HG03095 (cell line): Measurements from ENCODE around the gene APIP.
"Not testable (repeated sequence)": the region's sequence is repeated elsewhere in the genome, so short reads cannot be mapped to it uniquely, and the experiment has no call there.

Source experiments
- ATAC-seq: cut with Tn5 transposase; IDR thresholded peaks from one replicate; pipeline ENCODE4 v1.9.1; 2021; ENCODE audit warnings: moderate library complexity; ENCODE audit not compliant: unreplicated experiment

APIP gene

DNA sequence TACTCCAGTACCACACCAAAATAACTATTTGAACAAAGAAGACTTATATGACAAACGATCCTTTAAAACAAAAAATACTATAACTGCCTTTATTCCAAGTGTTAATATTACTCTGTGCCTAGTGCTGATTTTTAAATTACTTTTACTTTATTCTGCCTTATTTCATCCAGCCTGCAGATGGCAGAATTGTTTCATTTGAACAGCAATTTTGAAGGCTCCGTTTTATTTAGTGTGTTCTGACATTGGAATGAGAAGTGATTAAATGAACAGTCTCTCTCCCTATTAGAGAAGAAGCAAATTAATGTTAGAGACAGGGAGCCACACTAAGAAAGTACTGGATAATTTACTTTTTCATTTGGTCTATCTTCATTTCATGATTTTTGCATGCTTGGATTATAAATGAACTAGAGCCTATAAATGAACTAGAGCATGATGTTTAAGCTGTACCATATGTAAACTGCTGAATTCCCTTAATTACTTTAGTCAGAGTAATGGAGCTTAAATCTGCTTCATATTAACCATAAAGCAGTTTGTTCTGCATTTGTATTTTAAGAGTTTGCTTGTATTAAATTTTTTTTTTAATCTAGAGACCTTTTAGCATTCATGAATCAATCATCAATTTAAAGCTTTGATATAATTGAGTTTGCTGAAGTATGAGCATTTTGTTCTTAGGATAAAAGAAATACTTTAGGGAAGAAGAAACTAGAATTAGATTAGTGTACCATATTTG lies 10.1 kb upstream of the APIP start:
- peak; percentile 54 for ATAC-seq

DNA sequence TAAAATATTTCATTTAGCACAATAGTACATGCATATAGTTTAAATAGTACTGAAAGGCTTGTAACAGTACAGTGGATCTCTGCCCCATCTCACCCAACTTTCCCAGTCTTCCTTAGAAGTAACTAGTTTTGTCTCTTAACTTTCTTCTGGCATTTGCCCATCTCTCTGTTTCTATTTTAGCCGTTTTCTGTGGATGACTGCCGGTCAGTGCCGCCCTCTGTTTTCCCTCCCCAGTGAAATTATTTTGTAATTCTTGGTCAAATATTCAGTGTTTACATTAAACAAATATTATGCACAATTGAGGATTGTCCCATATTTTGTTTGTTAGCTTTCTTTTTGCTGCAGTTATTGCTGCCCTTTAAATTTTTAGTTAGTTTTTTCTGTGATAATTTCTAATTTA lies 8.5 kb upstream of the APIP start:
- ATAC-seq = no peak

DNA sequence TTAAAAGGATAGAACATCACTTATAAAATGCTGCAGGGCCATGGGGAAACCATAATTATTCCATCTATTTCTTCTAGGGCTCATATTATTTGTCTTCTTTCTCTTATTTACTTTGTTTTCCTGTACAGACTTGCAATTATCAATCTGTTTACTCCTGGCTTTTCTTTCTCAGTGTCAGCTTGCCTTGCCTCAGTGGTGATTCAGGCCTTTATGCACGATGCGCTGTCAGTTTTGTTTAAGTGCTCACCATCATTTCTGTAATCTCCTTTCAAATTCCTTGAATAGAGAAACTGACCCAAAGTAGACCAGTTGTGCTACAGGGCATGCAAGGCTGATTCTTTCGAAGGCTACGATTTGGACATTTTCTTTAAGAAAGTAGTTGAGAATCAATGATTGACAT lies 5.0 kb upstream of the APIP start:
- ATAC-seq = no peak

DNA sequence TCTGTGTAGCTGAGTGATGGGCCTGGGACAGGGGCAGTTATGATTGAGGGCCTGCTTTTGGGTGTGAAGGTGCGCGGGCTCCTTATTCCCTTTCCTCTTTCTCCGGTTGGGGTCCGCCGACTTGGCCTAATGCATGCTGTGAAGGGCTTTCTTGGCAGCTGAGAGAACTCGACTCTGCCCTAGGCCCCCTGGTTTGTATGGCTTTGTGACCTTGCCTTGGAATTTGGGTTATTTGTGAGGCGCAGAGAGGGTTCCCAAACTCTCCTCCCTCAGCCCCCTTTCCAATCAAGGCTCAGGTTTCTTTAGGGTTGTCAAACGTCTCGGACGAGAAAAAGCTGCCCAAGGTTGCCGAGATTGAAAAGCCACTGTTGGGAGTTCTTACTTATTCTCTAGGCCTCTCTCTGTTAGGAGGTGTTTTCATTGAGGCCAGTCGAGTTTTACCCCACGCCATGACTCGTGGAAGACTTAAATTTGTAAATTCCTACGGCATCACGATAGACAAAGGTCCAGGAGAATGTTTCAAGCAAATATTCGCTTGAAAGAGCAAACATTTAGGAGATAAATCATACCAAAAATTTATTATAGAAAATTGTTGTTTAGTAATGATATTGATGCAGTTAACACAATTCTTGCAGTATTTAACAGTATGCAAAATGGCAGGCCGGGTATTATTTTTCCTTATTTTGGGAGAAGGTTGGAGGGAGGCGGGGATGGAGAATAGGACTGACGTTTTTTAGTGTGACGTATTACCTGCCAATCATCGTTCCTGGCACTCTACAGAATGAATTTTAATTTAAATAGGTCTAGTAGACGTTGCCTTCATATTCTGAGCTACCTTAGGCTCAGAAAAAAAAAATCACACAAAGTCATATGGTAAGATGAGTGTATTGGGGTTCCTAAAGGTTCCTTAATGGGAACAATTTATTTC lies 928 bp upstream of the APIP start:
- ATAC-seq = no peak

DNA sequence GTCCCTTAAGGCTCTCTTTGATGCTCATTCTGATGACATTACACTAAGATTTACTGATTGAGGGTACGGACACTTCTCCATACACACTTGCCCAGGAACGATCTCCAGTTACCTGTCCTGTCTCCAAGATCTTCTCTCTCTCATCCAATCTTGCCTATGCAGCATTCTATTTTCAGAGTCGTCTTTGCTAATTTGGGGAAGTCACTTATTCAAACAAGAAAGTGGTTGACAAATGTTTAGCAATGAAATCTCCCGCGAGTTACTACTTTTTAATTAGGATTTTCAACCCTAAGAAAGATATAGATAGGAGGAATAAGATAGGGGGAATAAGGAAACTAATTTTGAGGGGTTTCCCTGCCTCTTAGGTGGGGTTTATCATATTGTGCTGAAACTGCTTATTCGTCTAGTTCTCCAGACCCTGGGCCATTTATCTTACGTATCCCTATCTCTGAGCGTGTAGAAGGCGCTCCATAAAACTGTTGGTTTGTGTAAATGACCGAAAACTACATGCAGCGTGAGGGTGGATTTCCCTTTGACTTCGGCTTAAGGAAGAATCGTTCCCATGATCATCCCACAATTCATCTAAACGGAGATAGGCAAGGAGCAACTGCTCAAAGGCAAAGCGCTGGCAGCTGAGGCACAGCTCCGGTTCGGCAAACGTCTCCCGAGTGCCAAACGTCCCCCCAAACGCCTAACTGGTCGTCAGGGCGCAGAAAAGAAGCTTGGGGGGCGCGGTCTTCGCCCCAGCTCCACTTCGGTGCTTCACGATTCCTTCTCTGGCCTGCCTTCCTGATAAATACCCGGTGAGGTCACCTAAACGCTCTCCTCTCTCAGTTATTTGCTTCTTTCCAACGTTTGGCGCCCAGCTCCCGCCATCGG lies 804 bp downstream of the APIP start:
- ATAC-seq = peak; percentile 9

DNA sequence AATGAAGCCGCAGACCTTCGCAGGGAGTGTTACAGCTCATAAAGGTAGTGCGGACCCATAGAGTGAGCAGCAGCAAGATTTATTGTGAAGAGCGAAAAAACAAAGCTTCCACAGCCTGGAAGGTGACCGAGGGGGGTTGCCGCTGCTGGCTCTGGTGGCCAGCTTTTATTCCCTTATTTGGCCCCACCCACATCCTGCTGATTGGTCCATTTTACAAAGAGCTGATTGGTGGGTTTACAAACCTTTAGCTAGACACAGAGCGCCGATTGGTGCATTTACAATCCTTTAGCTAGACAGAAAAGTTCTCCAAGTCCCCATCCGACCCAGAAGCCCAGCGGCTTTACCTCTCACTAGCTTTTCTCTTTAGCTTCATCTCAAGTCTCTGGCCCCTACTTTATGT lies 2.6 kb downstream of the APIP start:
- not testable (repeated sequence) for ATAC-seq

DNA sequence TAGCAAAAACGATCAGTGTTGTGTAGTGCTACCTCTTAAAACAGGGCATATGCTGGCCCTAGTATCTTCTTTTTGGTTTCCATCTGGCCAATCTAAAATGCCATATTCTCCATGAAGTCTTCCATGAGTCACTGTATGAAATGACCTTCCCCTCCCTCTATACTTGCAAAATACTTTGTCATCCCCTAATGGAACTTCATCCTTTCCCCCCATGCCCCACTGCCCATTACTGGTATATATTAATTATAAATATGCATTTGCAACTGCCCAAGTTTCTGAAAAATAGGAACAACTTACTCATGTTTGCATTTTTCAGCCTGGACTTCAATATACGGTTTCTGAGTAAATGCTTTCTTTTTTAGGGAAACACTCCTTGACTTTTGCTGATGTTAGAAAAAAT lies 4.5 kb downstream of the APIP start:
- ATAC-seq = no peak

DNA sequence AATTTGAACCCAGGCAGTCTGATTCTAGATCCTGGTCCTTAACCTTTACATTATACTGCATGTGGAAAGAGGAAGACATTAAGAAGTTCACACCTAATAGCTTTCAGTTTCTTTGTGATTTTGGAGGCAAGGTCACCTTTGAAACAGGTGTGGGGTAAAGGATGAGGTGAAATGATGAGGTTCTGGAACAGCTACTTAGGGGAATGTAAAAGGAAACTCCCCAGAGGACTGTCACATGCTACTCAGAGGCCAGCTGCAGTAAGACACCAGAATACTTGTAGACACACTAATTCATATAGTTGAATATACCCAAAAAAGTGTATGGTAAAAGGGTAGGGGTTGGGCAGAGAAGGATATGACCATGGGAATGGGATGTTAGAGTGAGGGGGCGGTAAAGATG lies 5.4 kb downstream of the APIP start:
- ATAC-seq = peak; percentile 36

DNA sequence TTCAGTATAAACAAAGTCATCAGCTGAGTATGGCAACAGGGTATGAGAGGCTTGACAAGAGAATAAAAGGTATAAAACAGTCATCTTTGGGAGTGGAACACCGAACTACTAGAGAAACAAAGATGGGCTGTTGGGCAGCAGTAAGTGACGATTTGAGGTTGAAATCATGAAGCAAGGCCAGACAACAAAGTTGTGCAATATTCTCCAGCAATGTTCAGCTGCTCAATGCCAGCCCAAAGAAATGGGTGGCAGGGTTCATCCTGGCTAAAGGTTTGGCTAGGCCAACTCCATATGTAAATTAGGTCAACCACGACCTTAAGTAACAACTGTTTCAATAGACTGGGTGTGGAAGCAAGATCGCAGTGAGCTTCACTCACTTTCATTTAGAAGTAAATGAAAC lies 6.2 kb downstream of the APIP start:
- no peak for ATAC-seq

DNA sequence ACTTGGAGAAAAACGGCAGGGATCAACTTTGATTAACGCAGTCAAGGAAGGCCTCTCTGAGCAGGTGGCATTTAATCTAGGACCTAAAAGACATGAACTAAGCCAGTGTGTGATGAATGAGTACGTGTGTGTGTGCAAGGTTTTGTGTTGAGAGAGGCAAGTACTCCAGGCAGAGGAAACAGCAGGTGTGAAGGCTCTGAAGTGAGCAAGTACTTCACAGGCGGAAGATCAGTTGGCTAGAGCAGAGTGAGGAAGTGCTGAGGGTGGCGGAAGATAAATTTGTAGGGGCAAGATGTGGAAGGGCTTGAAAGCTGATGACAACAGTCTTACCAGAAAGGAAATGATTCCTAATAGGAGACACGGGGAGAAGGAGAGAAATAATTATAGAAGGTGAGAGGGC lies 6.8 kb downstream of the APIP start:
- no peak for ATAC-seq

DNA sequence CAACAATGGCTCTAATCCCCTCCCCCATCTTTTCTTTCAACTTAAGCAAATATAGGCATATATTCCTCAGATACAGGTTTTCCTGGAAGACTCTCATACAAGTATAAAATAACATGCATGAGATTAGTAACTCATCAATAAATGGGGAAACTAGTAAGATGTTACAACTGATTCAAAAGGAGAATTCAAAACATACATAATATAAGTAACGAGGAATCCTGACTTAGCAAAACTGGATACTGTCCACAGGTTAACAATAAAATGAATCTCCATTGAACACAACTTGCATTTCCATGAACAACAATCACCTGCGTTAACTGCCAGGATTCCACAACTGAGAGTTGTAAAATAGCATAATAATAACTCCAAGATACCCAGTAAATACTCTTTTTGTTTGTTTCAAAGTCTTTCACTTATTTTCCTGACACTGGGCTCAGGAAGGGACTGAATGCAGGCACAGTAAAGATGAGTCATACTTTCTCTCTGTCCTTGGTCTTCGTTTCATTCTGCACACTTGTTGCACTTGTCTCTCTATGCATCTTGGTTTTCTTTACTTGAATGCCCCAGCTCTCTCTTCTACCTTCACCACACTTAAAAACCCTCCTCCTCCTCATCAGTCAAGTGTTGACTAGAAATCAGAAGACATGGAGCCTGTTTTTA lies 8.1 kb downstream of the APIP start:
- ATAC-seq = peak; percentile 58

DNA sequence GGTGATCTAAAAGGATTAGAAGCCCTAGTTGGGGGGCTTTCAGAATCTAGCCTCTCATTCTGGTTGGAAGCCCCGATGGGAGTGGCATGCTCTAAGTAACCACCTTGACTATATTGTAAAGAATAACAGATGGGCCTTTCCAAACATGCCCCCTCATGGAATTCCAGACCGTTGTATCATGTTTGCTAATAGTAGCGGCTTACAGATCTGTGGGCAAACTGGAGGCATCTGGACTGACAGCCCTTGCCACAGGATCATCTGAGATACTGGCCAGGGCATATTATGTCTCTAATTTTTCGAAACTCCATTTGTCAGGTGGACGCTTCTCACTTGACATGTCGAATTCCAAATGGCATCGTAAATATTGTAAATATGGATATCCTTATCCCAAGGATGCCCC lies 10.5 kb downstream of the APIP start:
- no peak for ATAC-seq

DNA sequence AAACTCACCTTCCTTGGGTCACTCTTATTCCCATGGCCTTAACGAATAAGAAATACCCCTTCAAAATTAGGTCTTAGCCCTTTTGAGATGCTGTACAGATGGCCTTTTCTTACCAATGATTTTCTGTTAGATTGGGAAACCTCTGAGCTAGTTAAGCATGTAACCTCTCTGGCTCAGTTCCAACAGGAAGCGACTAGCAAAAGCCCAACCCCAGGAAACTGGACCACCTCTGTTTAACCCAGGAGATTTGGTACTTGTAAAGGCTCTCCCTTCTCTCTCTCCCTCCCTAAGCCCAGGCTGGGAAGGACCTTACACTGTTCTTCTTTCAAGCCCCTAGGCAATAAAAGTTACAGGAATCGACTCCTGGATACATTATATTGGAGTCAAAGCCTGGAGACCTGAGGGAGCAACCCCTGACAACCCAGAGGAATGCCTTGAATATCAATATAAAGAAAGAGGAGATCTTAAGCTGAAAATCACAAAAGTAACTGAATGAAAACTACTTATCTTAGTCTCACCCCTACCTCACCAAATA lies 11.7 kb downstream of the APIP start:
- no peak for ATAC-seq

DNA sequence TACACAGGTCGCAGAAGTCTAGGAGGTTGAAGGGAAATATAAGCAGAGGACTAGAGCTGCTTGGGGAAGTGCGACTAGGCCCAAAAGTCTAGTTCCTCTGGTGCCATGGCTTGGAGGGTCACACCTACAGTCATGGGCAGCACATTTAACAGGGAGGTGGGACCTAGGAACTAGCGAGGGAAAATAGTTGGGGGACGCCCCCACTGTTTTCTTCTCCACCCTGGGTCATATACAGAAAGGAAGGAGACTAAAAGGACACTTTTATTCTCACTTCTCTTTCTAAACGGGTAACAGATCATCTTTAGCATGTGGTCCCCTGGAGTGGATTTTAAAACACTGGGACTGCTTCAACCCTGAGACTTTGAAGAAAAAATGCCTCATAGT lies 16.6 kb downstream of the APIP start:
- ATAC-seq = no peak

DNA sequence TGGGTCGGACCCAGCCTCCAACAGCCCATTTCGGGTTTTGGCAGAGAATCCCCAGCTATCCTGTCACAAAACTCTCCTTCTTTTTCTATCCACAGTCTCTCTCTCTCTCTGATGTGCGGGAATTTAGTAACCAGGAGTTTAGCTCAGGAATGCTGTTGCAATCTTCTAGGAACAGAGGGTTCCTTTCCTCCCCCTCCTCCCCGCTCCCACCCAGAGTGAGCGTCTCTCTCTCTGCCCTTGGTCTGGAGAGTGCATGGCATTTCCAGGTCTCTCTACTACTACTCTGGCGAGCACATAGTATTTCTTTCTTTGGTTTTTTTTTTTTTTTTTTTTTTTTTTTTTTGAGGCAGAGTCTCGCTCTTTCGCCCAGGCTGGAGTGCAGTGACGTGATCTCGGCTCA lies 17.7 kb downstream of the APIP start:
- no peak for ATAC-seq

DNA sequence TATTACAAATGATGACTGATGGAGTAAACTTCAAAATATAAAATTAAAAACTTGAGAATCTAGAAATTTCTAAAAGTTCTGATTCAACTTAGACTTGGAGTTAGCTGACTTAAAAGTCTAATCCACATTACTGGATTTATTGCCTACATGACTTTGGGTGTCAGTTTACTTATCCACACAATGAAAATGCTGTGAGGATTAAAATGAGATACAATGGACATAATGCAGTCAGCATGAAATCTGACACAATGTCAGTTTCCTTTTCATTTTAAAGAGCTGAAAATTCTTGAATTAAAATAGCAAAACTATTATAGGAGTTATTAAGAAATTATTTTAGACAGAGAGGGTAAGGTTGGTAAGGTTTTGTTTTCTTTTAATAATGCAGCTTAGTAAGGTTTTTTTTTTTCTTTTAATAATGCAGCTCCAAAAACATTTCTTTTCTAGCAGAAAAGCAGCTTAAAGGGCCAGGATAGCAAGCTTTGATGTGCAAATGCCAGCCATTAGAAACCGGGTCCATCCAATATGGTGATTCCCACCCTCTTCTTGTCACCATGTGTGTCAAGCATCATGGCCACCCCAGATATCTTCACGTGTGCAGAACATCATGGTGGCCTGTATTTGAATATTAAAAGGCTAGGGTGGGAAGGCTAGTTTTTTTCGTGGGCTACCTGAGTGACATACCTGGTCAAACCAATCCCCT lies 18.9 kb downstream of the APIP start:
- ATAC-seq = no peak

DNA sequence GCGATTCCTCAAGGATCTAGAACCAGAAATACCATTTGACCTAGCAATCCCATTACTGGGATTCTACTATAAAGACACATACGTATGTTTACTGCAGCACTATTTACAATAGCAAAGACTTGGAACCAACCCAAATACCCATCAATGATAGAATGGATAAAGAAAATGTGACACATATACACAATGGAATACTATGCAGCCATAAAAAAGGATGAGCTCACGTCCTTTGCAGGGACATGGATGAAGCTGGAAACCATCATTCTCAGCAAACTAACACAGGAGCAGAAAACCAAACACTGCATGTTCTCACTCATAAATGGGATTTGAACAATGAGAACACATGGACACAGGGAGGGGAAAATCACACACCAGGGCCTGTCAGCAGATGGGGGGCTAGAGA lies 20.0 kb downstream of the APIP start:
- ATAC-seq = not testable (repeated sequence)

DNA sequence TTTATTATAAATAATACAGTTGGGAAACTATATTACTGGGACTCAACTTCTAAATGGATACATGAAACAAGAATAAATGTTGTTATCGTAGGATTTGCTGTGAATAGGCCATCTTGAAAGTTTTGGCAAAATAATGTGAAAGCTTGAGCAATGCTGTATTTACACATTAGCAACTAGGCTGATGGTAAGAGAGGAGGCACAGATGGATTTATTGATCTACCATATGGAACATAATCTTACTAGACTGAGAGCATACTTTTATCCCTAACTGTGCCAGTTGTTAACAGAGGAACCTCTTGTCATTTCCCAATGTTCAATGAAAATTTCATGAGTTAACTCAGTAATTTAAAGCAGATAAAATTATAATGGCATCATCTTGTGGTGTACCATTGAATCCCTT lies 22.8 kb downstream of the APIP start:
- ATAC-seq = no peak

DNA sequence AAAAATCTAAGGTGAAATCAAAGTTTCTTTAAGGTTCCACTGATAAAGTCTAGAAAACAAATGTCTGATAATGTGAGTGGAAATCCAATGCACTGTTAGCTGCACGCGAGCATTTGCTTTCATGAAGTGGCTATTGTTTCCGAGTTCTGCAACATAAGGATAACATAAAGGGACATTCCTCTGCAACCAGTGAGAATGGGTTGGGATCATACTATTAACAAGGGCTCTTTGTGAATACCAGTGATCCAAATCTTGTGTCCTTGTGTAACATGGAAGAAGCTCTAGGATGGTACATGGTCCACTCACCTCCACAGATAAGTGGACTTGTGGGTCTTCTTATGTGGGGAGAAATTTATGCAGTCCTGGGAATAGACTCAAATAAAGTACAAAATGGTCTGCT lies 24.6 kb downstream of the APIP start:
- no peak for ATAC-seq

DNA sequence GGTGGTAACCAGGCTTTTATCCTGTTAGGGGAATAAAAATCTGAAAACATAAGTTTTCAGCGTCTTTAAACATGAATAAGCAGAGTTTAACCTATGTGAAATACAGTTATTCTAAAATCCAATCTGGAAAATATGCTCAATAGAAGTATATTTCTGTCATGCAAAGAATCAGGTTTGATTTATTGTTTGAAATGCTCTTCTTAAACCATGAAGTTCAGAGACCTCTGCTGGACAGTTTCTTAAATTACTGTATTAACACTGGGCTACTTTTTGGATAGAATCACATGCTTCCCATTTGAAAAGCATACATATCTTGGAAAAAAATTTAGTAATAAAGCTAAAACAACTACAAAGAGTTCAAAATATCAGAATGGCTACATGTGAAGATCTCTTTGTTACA lies 25.4 kb downstream of the APIP start:
- ATAC-seq = no peak
